GM19351 (cell line): ENCODE results near the gene VEZF1.
A peak's percentile ranks its signal among the peaks of the same experiment; 100 is the strongest.

Source experiments
- ATAC-seq: cut with Tn5 transposase; IDR thresholded peaks from one replicate; pipeline ENCODE4 v1.9.1; 2021; ENCODE audit warnings: mild to moderate bottlenecking, moderate library complexity; ENCODE audit not compliant: unreplicated experiment

Gene VEZF1

DNA sequence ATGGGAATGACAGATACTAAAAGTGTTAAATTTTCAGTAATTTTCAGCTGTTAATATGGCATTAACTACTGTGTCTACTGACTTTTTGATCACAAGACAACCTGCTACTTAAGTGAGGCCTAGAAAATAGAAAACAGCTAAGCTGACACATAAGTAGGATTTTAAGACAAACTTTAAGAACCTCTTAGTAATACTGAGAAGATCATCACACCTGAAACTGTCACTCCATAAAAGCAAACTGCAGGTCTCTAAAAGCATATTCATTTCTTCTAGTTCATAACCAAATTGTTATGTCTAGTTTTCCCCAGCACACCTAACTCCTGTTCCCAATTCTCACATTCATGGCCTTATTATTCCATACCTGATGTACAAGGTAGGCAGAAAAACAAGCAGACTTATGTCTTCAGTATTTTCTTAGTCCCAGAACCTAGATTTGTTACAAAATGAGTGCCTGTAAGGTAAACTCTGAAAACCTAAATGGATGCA, 11.0 kb upstream of the VEZF1 start:
- no peak for ATAC-seq

DNA sequence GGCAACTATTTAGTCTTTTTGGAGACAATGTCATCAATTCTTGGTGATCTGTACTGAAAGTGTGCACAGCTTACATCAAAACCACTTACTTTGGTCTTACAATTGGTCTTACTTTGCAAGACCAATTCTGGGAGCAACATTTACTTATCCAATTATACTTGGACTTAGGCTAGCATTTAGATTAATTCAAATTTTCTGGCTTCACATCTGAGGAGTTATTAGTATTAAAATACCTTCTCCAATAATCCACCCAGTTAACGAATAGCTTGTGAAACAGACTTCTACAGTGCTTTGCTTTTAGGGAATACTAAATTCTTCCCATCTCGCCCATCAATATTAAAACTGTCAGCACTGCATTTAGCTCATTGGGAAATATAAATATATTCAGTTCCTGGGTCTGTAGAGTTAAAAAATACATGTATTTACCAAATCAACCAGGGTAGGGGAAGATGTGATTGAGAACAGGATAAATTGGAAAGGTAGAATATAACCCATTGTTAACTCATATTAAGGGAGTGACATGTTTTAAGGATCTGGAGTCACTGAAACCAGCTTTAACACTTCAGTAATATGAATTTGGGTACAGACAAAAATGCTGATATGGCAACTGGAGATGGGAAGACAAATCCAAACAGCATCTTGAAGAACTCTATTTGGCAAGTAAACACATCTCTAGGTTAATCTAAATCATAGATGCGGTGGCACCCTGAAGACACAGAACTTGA, 9.2 kb upstream of the VEZF1 start:
- no peak for ATAC-seq

DNA sequence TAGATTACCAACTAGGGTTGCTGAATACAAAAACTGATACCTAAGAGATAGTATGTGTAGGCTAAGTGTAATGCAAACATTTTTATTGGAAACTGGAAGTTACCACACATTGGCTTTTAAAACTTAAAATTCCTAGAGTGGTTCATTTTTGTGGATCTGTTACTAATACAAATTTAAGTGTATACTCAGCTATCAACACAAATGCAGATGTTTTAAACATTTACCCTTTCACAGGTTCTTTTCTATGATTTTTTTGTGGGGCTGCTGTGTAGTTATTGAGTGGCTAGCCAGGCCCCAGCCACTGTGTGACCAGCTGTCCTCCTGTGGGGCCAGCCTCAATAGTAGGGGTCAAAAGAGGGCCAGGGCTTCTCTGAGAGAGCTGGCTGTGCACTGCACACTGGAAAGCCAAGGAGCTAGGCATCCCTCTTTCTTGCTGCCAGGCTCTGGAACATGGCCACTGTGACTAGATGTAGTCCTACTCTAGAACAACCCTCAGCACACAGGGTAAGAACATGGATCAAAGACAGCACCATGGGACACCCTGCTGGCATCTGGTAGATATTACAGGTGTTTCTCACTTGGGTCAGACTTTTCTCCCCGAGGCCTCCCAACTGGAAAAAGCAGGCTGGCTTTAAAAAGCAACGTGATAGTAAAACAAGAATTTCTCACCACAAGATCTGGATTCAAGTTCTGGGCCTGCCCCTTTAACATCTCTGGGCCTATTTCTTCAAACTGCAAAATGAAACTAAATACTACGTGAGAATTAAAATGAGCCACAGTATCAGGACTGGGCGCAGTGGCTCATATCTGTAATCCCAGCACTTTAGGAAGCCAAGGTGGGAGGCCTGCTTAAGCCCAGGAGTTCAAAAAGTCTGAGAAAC, 7.3 kb upstream of the VEZF1 start:
- ATAC-seq, result peak; percentile 86

DNA sequence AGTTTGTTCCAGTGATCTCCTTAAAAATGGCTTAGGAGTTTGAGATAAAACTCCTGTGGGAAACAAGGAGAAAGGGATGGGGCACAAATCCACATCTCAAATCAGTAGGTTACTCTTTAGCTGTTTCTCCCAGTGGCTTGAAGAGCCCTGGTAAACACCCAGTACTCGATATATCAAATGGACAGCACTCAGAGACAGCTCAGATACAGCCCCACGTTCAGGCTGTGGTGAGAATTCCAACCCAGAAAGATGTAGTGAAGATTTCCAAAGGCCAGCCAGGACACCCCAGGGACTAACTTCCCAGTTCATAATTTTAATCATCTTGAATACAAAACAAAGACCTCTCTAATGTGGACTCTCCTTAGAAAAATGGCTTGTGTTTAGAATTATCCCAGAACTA, 6.4 kb upstream of the VEZF1 start:
- ATAC-seq, result no peak

DNA sequence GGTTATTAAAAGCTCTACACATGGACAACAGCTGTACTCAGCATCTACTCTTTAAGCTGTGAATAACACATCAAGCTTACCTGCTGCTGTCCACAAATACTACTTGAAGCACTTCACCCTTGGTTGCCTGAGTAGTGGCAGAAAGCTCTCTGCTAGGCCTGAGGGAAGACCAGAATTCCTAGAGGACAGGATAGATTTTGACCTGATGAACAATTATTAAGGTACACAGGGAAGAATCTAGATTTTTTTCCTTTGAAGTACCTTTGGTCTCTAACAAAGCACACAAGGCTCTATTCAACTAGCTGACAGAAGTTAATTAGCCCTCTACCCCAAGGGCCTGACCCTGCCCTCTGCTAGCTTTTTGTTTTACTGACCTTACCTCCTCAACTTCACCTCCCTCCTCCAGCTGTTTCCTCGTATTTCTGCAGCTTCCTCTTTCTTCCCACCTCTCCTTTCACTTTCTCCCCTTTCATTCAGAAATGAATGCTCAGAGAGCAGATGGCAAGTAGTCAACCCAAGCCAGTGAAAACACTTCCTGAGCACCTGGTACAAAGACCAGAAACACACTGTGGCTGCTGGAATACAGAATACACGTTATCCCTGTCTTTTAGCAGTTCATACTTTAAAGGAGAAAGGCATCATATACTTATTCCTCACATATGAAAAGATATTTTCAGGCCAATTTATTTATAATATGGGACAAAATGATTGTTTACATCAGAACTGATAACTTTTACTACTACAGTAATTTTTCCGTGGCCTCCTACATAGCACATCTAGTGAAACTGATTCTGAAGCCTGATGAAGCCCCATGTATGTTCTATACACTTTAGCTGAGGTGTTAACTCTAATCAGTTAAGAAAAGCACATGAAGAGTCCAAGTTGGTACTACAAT, 5.7 kb upstream of the VEZF1 start:
- ATAC-seq, result no peak

DNA sequence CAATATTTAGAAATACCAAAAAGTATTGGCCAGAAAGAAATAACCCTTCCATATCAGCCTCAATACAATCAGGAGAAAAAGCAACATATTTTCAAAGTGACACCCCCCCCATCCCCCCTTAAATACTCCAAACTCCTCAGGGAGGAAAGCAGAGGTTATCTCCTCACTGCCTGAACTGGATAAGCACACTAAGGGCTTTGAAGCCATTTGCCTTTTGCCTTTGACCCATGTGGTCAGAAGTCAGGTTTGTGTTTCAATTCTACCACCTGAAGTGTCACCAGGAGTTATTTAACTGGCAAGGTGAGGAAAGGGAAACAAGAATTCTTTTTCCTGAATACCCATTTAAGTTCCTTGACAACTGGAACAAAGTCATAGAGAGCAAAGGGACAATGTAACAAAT, 3.5 kb upstream of the VEZF1 start:
- no peak for ATAC-seq

DNA sequence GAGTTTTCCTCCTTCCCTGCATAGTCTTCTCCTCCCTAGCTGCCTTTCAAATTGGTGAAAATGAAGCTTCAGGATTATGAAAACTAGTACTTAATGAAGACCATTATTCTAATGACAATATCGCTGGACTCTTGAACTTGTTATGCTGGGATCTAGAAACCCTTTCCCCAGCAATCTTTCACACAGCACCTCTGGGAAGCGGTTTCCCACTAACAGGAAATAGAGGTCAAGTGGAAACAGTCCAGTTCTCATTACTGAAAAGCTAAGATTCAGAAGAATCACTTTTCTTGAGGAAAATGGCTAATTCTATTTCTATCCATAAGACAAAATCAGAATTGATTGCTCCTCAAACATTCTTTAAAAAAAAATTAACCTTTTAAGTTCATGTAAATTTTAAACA, 2.0 kb upstream of the VEZF1 start:
- ATAC-seq, result no peak

DNA sequence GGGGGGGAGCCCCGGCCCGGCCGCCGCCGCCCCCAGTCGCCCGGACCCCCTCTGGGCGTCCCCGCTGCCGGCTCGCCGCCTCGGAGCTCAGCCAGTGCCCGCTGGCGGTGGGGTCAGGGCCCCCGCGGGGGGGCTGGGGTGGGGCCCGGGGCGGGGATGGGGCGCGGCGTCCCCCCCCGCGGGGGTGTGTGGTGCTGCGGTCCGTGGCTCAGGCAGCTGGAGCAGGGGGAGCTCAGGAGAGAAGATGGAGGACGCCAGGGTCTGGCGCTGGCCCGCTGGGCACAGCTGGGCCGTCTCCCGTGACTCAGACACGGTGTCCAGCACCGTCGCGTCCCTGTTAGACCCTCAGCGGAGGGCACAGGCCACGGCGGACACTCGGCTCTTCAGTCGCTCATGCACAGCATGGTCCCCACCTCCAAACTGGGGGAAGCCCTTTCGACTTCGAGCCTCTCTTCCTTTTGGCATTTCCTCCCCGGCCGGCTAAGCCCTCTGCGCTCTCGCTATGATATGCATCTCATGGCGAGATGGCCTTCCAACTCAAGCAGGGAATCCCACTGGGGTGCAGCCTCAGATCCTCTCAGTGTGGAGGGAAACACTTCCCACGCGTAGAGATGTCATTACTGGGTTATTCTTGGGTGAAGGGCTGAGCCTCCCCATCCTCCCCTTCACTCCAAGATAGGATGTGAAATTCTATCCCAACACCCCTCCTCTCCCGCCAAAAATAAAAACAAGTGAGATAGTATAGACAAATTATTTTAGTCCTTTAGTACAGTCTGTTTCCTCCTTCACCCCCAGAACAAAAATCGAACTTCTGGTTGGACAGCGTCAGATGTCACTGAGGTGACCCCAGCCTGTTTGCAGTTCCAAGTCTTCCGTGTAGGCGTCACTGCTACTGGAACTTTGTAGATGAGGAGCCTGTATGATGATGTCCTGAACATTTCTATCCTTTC, 522 bp upstream of the VEZF1 start:
- ATAC-seq, result peak; percentile 72

DNA sequence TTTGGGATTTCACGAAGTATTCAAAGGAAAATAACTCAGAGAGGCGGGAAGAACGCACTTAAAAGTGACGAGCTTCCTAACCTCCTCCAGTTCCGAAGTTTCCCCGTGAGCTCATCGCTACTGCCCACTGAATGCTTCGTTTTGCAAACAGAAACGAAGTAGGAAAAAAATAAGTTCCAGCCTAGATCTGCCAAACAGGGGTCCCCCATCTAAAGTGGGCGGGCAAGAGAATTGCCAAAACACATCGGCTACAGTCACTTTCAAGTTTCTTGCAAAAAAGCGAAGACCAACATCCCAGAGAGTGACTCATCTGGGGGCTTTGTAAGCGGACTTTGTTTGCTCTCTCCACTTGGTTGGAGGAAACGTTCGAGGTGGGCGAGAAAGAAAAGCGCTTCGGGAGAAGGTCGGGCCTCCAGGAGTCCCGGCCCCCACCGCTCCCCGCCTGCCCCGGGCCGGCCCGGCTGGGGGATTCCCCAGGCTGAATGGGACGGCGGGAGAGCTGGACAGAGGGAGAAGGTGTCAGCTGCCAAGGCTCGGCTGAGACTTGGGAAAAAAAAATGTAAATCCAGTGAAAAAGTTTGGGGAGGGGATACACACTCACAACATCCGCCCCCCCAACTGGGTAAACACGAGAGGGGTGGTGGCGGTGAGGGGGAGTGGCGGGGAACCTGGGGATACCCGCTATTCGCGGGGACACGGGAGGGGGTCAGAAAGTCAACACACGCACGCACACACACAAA, 1.0 kb downstream of the VEZF1 start:
- ATAC-seq, result peak; percentile 14

DNA sequence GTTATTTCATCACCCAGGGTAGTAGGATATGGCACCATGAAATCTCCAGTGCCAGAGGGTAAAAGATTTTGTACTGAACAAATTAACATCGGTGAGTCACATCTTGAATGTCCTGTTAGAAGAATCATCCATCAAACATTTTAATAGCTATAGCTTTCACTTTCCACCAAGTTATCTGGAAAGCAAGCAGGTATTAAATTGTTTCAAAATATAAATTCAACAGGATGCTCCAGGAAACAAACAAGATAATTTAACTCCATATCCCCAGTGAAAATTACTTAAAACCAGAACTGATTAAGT, 2.4 kb downstream of the VEZF1 start:
- ATAC-seq, result no peak

DNA sequence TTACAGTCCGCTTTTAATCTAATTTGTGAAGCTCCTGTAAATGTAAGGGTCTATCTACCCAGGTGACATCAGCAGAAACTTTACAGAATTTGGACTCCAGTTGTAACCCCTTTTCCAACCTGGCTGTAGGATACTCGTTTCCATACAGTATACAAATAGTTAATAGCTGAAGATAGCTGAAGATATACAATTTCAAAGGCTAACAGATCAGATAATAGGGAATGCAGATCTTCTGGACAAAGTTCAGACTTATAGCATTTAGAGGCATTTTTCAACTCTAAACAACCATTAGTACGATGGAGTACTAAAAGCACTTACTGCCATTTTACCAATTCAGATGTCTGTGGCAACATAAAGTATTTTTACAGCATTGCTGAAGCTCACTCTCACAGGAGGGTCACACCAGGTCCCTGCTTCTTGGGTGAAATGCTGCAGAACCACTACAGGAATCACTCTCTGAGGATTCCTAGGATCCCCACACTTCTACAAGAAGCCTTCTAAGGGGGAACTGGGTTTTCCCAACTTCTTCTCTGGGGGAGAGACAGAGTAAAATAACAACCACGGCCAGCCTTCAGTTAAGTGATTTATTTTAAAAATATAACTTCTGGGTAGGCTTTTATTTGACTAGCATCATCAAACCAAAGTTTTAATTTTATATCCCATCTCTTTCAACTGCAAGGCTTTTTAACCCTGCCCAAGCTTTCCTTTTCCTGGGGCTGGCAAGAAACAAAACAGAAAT, 2.9 kb downstream of the VEZF1 start:
- ATAC-seq, result no peak

DNA sequence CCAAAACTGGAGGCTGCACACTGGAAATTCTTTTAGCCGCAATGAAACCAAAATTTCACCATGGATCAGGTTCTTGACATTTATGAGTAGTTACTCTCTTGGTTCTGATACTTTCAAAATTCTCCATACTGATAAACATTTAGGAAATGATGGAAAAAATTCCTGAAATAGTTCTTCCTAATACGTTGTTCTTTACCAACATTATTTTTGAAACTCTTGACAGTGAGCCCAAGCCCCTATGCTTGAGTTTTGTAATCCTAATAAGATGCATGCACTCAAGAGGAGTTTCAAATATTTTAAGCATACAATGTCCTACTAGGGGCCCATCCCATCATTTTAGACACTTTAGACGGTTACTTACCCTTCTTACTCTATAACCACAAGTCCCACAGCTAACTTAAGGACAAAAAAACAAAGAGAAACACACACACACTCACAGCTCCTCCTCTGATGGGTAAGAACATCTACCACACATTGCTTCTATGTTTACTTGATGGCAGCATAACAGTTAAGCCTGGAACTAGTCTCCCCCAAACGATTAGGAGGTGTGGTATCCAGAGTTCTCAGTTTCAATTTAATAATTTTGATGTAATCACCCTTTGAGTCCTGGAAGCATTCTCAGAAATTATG, 3.7 kb downstream of the VEZF1 start:
- ATAC-seq, result no peak

DNA sequence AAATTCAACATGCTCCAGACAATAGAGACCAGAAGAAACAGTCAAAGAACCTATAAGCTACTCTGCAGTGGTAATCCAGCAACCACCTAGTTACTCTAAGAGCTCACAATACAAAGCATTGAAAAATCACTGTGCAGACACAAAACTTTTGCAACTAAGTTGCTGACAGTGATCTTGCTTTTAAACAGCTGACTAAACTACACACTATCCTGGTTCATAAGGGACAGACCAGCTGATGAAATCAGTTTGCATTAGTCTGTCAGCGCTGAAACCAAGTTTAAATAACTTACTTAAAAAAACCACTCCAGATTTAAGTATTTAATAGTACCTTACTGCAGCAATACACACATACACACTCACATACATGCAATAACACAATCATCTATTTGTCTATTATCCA, 4.6 kb downstream of the VEZF1 start:
- ATAC-seq, result no peak

DNA sequence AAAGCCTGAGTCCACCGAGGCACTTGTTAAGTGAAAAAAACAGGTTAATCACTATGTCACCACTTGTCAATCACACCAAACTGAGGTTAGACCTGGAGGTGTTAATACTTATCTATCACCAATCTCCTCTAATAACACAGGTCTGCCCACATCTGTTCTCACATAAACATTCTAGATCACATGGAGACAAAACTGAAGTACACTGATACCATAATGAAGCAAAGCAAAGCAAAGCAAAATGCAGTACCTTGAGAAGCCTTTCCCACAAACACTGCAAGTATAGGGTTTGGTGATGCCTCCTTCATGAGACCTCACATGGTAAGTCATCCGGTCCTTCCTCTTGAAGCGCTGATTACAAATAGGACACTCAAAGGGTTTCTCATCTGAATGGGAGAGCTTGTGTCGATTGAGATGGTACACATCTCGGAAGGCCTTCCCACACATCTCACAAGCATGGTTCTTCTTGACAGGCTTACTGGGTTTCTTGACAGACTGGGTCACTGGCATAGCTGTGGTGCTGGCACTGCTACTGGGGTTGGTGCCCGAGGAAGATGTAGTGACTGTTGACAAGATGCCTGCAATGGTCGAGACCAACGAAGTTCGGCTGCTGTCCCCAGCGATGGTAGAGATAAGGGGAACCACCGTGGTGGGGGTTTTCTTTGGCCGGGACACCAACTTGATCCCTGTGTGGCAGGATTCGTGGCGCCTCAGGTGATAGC, 5.4 kb downstream of the VEZF1 start:
- ATAC-seq, result no peak

DNA sequence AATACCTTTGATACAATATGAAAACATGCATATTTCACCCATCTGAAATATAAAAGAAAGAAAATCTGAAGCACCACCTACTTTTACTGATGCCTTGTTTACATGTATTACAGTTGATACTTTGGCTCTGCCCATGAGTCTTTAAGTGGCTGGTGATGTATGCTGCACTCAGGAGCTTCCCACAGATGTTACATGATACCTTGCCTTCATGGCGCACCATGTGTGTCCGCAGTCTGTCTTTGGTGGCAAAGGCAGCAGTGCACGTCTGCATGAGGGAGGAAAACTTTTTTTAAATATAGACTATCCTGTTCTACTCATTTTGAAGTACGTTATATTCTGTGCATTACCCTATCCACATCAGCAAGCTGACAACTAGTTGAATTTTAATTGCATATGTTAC, 7.5 kb downstream of the VEZF1 start:
- ATAC-seq, result no peak

DNA sequence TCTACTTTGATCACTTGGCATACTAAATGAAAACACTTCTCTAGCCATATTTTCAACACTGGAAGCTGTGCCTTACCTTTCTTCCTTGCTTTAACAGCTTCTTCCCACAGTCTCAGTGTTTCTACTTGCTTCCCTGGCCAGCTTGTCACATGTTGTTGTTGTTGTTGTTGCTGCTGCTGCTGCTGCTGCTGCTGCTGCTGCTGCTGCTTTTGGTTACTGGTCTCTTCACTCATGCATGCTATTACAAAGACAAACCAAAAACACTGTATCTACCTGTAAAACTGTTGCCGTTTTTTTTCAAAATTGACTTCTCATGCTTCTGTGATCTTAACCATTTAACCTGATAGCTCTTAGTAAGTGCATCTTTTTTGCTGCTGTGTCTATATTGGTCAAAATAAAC, 9.0 kb downstream of the VEZF1 start:
- no peak for ATAC-seq

DNA sequence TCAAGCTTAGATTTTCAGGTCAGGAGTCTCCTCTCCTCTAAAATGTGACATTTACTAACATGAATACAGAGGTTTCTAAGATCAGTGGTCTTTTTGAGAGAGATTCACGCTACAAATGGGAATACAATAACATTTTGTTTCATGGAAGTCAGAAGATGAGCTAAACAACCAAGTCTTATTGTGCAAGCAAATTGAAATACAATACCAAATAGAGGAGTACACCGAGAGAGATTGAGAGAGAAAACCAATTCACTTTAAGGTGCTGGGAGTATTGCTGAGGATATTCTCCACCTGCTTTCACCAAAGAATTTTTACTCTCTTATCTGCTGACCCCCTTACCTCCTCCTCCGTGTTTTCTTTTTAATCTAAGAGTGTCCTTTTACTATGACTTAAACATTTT, 11.5 kb downstream of the VEZF1 start:
- ATAC-seq, result no peak

DNA sequence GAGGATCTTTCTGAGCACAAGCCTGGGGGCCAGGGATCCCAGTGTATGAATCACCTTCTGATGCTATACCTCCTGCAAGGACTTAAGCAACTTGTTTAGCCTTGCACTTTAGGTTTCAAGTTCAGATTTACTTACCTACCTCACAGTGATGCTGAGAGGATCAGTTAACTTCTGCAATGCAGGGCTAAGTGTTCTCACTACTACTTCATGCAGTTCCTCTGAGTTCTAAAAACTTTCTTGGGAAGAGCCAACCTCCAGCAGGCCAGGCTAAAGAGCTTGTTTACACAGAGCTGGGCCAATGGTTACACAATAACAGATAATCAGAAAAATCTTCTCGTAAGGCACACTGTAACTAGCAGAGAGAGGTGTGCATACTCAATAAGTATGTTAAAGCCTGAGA, 13.0 kb downstream of the VEZF1 start:
- ATAC-seq, result no peak
